LNCAP (cell line): ENCODE results near the gene TMEM131L.

Source experiments
- CTCF ChIP-seq: fragments of 450-650 bp; IDR thresholded peaks from 2 replicates; pipeline ENCODE4 v1.5.1; 2017; ENCODE audit warnings: mild to moderate bottlenecking

TMEM131L gene

DNA sequence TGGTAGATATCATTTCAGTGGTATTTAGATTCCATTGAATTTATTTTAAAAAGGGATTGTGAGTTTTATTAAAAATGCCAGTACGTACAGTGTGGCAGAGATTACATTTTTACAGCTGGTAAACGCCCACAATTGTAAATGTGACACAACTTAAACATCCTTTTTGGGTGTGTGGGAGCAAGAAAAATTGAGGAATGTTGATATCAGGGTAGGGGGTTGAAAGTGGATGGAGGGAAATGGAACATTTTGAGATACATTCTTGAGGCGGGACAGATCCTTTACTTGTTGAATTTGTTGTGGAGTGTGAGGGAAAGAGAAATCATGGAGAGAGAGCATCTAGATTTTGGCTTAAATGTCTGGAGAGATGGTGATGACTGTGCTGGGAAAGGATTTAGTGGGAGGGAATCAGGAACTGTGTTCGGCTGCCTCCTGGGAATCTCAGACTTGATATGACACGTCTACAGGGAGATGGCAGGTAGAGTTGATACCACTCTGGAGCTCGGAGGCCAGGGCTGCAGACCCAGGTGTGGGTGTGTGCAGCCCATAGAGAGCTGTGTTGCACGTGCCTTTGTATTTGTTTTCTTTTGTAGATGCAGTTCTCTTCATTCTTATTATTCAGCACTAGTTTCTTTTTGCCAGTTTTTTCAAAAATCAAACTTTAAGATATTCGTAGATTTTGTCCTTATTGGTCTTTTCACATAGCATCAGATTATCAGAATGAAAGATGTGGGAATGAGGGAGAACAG is 10.8 kb downstream of the TMEM131L start:
- TF ChIP-seq CTCF = no peak

- no peak for TF ChIP-seq CTCF
These were observed 12.9 kb downstream of the TMEM131L start for GRCh38 chr4:153479101-153479500.

DNA sequence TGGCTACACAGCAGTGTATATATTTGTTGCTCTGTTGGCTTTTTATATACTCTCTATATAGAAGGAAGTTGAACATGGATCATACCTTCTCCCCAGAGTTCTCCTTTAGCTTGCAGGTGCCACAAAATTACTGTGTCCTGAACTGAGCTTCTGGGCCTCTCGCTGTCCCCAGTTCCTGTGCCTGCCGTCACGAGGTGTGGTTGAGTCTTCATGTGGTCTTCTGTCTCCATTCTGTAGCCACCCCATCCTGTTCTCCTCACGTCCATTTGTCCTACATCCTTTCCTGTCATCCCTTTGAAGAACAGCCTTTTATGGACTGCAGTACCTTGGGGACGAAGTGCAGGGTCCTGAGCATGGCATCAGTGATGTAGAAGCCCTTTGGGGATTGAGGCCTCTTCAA is 14.5 kb downstream of the TMEM131L start:
- no peak for TF ChIP-seq CTCF

DNA sequence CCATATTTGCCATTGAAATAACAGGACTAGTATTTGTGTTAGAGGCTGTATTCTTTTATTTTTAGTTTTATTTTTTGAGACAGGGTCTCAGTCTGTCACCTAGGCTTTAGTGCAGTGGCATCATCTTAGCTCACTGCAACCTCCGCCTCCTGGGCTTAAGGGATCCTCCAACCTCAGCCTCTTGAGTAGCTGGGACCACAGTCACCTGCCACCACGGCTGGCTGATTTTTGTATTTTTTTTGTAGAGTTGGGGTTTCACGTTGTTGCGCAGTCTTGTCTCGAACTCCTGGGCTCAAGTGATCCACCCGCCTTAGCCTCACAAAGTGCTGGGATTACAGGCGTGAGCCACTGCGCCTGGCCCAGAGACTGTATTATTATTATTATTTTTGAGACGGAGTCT is 15.3 kb downstream of the TMEM131L start:
- TF ChIP-seq CTCF = no peak

- no peak for TF ChIP-seq CTCF
These were observed 17.6 kb downstream of the TMEM131L start for GRCh38 chr4:153483432-153484418.

- no peak for TF ChIP-seq CTCF
These were observed 19.2 kb downstream of the TMEM131L start for GRCh38 chr4:153485359-153485758.

DNA sequence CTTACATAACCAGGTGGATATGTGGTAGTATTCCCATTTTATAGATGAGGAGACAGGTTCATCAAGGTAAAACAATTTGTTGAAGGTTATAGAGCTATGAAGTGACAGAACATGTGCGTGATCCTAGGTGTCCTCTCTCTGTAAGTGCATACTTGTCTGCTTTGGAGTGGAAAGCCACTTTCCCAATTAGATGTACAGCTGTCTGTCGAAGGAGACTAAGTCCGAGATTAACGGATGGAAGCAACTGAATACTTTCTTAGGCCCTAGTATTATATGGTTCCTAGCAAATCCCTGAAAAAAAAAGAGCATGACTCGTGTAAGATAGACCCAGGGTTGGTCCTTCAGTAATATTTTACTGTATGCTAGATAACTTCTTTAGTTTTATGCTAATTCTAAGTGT is 19.7 kb downstream of the TMEM131L start:
- TF ChIP-seq CTCF = no peak
